Peyer's patch (tissue), 4 donors: ENCODE results near the gene UQCR10. TPM values are rescaled to one million over a fixed set of nuclear protein-coding genes. Genes with fewer than 3 reads are reported as not detected.

ENCODE experiments used
- DNase-seq, 3 donors: peaks; one replicate each; pipeline ENCODE4 v3.0.0-alpha.2; 2017 to 2019
- H3K27ac ChIP-seq, 4 donors: fragments of 200-600 bp; sonication (generic); one replicate each; pipeline ENCODE4 v1.5.1; 2016 to 2019
- H3K27me3 ChIP-seq, 2 donors: fragments of 200-600 bp; sonication (generic); one replicate each; pipeline ENCODE4 v1.5.1; 2019
- H3K36me3 ChIP-seq, 3 donors: fragments of 200-600 bp; sonication (generic); one replicate each; pipeline ENCODE4 v1.5.1; 2016 to 2019
- H3K4me1 ChIP-seq, 4 donors: fragments of 200-600 bp; sonication (generic); one replicate each; pipeline ENCODE4 v1.5.1; 2016 to 2019
- H3K4me3 ChIP-seq, 4 donors: fragments of 200-600 bp; sonication (generic); 1 replicate in 3 of 4; 2 replicates in 1 of 4; pipeline ENCODE4 v1.5.1; 2016 to 2019; ENCODE audit warnings: mild to moderate bottlenecking in 1 of 4
- H3K9me3 ChIP-seq, 4 donors: fragments of 200-600 bp; sonication (generic); one replicate each; pipeline ENCODE4 v1.5.1; 2016 to 2019; ENCODE audit warnings: mild to moderate bottlenecking in 1 of 4
- POLR2A ChIP-seq, 2 donors: fragments of 450-650 bp; IDR thresholded peaks; one replicate each; pipeline ENCODE4 v1.5.1; 2017; ENCODE audit warnings: antibody characterized with exemption in 2 of 2, mild to moderate bottlenecking in 2 of 2, moderate library complexity in 2 of 2
- total RNA-seq, 4 donors: library from RNA; depleted of rRNA; stranded (reverse); fragments of >200 nt; gene quantifications; one replicate each; pipeline ENCODE4 v1.1.0, GENCODE V29; 2016
- TF ChIP-seq, protein P1 (sequence below), 6 experiments: fragments of 450-650 bp in 4 of 6; fragments of 200-600 bp in 2 of 6; sonication (generic) in 1 of 6; IDR thresholded peaks; one replicate each; pipeline ENCODE4 v1.5.1; 2017 to 2019; ENCODE audit warnings: antibody characterized with exemption in 6 of 6, mild to moderate bottlenecking in 3 of 6, moderate library complexity in 1 of 6

Gene UQCR10
- total RNA-seq, 4 donors from 2014 or later: 60.9 to 144 (median 88.2) TPM

DNA sequence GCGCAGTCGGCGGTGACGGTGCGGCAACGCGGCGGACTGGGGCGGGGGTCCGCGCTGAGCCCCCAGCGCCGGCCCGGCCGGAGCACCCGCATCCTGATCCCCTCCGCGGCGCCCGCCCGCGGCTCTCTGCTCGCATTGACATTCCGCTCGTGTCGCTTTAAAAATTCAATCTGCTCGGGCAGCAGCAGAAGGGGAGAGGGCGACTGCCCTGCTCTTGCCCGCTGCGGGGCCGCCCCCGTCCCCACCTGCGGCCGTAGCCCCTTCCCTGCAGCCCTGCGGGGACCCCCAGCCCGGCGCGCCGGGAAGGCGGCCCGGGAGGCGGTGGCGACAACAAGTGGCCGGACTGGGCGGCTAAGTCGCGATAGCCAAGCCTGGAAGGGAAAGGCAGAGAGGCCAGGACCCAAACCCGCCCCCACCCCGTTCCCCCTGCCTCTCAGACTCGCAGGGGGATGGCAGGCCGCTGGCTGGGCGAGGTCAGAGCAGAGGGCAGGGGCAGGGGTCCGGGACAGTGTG lies 46.3 kb upstream of the UQCR10 start:
- peaks cover 0 to 16% of the 10 kb centered on the region in 2 donors for H3K27me3 ChIP-seq
- H3K4me3 ChIP-seq: peak overlapping the region in 3 of 4 donors; percentile 14 to 29 (median 24)
- no peaks in the 10 kb centered on the region for H3K36me3 ChIP-seq
- no peaks in the 10 kb centered on the region for H3K9me3 ChIP-seq
- no peak for DNase-seq
- H3K27ac ChIP-seq: no peak overlapping the region
- TF ChIP-seq, protein P1, sequence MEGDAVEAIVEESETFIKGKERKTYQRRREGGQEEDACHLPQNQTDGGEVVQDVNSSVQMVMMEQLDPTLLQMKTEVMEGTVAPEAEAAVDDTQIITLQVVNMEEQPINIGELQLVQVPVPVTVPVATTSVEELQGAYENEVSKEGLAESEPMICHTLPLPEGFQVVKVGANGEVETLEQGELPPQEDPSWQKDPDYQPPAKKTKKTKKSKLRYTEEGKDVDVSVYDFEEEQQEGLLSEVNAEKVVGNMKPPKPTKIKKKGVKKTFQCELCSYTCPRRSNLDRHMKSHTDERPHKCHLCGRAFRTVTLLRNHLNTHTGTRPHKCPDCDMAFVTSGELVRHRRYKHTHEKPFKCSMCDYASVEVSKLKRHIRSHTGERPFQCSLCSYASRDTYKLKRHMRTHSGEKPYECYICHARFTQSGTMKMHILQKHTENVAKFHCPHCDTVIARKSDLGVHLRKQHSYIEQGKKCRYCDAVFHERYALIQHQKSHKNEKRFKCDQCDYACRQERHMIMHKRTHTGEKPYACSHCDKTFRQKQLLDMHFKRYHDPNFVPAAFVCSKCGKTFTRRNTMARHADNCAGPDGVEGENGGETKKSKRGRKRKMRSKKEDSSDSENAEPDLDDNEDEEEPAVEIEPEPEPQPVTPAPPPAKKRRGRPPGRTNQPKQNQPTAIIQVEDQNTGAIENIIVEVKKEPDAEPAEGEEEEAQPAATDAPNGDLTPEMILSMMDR (IDR thresholded peaks at IDR 0.05): no peak
- no peak for TF ChIP-seq POLR2A (IDR thresholded peaks at IDR 0.05)
- H3K4me1 ChIP-seq: peaks cover 0 to 12% (median 5%) of the 10 kb centered on the region in 4 donors

DNA sequence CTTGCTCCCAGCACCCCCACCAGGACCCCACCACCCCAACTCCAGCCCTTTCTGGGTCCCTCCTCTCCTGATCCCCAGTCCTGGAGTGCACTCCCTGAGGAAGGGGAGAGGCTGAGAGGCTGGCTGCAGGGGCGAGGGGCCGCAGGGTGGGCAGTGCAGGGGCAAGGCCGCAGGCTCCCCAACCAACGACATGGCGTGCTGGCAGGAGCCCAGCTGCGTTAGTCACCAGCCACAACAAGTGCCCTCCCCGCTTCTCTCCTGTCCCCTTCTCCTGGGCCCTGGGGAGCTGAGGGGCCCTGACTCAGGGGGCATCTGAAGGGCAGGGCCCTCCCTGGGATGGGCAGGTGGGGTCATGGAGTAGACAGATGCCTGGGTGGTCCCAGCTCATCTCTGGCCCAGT lies 45.0 kb upstream of the UQCR10 start:
- no peak for TF ChIP-seq POLR2A (IDR thresholded peaks at IDR 0.05)
- TF ChIP-seq, protein P1 (IDR thresholded peaks at IDR 0.05): no peak
- Histone ChIP-seq H3K4me3 (no peak overlapping the region), H3K4me1 (peaks cover 0 to 12% (median 5%) of the 10 kb centered on the region in 4 donors), H3K27me3 (peaks cover 0 to 16% of the 10 kb centered on the region in 2 donors), H3K27ac (no peak overlapping the region), H3K36me3 (no peaks in the 10 kb centered on the region), H3K9me3 (no peaks in the 10 kb centered on the region)
- DNase-seq: no peak

DNA sequence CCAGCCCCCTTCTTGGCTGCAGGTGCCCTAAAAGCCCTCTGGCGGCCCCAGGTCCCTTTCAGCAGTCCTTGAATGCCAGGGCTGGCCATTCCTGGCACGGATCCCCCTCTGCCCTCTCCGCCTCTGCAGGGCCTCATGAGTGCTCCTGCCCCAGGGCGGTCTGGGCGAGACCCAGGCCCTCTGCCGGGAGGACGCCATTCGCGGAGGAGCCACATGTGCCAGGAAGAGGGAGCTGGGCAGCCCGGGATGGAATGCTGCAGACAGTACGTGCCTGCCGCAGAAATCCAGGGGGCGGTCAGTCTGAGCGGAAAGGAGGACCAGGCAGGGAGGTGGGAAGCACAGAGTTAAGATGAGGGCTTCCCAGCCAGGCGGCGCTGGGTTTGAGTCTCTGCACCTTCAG lies 44.6 kb upstream of the UQCR10 start:
- Histone ChIP-seq H3K36me3 (no peaks in the 10 kb centered on the region), H3K4me3 (no peak overlapping the region), H3K9me3 (no peaks in the 10 kb centered on the region), H3K27ac (no peak overlapping the region), H3K4me1 (peaks cover 0 to 12% (median 5%) of the 10 kb centered on the region in 4 donors), H3K27me3 (peaks cover 0 to 16% of the 10 kb centered on the region in 2 donors)
- TF ChIP-seq, protein P1 (IDR thresholded peaks at IDR 0.05): no peak
- DNase-seq: no peak

DNA sequence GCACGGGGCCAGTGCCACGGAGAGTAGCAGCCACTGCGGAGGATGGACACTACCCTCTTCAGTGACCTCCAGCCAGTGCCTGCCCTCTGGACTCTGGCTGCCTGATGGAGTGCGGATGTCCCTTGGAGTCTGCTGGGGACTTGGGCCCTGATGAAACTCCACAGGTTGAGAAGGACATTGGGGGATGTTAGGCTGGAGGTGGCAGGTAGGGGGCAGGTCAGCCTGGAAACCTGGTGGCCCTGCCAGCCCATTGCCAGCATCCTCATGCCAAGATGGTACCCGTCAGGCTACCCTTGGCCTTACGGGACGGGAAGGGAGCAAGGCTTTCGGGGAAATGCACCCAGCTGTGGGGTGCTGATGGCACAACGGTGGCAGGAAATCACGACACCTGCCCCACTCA lies 43.4 kb upstream of the UQCR10 start:
- Histone ChIP-seq H3K27me3 (peaks cover 0 to 16% of the 10 kb centered on the region in 2 donors), H3K36me3 (no peaks in the 10 kb centered on the region), H3K4me1 (peaks cover 0 to 12% (median 5%) of the 10 kb centered on the region in 4 donors), H3K27ac (no peak overlapping the region), H3K9me3 (no peaks in the 10 kb centered on the region), H3K4me3 (no peak overlapping the region)
- no peak for TF ChIP-seq POLR2A (IDR thresholded peaks at IDR 0.05)
- TF ChIP-seq, protein P1 (IDR thresholded peaks at IDR 0.05): no peak
- DNase-seq: no peak

DNA sequence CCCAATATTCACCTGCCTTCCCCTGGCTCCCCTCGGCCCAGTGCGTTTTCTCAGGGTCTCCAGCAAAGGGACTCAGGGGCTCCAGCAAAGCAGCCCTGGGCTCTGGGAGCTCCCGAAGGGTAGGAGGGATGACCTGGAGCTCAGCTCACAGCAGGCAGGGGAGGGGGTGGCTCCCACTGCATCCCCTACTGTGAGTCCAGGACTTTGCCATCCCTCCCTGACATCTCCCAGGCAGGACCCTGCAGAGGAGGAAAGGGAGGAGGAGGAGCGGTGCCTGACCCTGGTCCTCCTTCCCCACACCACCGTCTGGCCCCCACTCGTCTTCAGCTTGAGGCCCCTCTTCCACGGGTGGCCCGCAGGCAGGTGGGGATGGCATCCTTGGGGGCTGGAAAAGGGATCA lies 42.3 kb upstream of the UQCR10 start:
- no peak for TF ChIP-seq POLR2A (IDR thresholded peaks at IDR 0.05)
- TF ChIP-seq, protein P1 (IDR thresholded peaks at IDR 0.05): no peak
- no peaks in the 10 kb centered on the region for H3K9me3 ChIP-seq
- peaks cover 0 to 9% (median 4%) of the 10 kb centered on the region in 4 donors for H3K4me1 ChIP-seq
- peaks cover 0 to 12% of the 10 kb centered on the region in 2 donors for H3K27me3 ChIP-seq
- H3K4me3 ChIP-seq: no peak overlapping the region
- H3K27ac ChIP-seq: no peak overlapping the region
- H3K36me3 ChIP-seq: no peaks in the 10 kb centered on the region
- no peak for DNase-seq

DNA sequence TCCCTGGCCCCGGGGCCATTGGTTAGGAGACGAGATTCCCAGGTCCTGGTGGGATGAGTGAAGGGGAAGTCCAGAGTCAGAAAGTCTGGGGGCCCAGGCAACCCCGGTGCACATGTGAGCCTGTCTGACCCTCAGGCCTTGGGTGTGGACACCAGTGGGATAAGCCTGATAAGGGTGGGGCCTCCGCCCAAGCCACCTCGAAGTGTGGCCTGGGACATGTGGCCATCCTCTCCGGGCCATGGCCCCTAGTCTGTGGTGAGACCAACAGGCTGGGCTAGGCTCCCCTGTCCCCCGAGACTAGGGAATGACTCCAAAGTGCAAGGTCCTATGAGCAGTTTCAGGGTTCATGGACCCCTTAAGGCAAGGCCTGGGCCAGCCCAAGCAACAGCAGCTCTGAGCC lies 41.1 kb upstream of the UQCR10 start:
- Histone ChIP-seq H3K27ac (no peak overlapping the region), H3K36me3 (peaks cover 0 to 8% (median 0%) of the 10 kb centered on the region in 3 donors), H3K27me3 (peaks cover 0 to 3% of the 10 kb centered on the region in 2 donors), H3K4me3 (no peak overlapping the region), H3K9me3 (no peaks in the 10 kb centered on the region), H3K4me1 (no peaks in the 10 kb centered on the region)
- no peak for DNase-seq
- no peak for TF ChIP-seq POLR2A (IDR thresholded peaks at IDR 0.05)
- TF ChIP-seq, protein P1 (IDR thresholded peaks at IDR 0.05): no peak
